Measurements from ENCODE around the gene AATK.
A peak's percentile ranks its signal among the peaks of the same experiment; 100 is the strongest.
"Not testable (repeated sequence)": the region's sequence is repeated elsewhere in the genome, so short reads cannot be mapped to it uniquely, and the experiment has no call there.

The AATK gene

DNA sequence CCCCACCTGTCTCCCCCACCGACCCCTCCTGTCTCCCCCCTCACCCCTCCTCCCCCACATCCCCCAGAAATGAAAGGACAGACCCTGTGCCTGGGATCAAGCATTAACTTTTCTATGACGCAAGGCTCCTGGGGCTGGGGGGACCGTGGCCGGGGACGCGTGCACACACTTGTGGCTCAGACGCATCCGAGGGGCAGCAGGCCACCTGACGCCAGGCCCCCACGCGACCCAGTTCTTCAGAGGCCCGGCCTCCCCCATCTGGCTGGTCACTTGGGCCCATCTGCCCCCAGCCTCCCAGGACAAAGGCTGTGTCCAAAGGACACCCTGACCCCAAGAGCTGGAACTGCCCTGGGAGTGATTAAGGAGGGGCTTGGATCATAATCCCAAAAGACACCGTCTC is 14.7 kb downstream of the AATK start:
- no peaks in the 10 kb centered on the region for H3K4me1 Mint-ChIP-seq
- peaks cover 27% of the 10 kb centered on the region for H3K27me3 Mint-ChIP-seq (ENCODE audit: low read depth, poor library complexity)
- no peak overlapping the region for H3K4me3 Mint-ChIP-seq
- no peak for DNase-seq
- TF ChIP-seq, protein P1, sequence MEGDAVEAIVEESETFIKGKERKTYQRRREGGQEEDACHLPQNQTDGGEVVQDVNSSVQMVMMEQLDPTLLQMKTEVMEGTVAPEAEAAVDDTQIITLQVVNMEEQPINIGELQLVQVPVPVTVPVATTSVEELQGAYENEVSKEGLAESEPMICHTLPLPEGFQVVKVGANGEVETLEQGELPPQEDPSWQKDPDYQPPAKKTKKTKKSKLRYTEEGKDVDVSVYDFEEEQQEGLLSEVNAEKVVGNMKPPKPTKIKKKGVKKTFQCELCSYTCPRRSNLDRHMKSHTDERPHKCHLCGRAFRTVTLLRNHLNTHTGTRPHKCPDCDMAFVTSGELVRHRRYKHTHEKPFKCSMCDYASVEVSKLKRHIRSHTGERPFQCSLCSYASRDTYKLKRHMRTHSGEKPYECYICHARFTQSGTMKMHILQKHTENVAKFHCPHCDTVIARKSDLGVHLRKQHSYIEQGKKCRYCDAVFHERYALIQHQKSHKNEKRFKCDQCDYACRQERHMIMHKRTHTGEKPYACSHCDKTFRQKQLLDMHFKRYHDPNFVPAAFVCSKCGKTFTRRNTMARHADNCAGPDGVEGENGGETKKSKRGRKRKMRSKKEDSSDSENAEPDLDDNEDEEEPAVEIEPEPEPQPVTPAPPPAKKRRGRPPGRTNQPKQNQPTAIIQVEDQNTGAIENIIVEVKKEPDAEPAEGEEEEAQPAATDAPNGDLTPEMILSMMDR (IDR thresholded peaks at IDR 0.05): no peak
- H3K36me3 Mint-ChIP-seq (ENCODE audit: low read depth): no peaks in the 10 kb centered on the region
- no peaks in the 10 kb centered on the region for H3K9me3 Mint-ChIP-seq
- no peak overlapping the region for H3K27ac Mint-ChIP-seq

DNA sequence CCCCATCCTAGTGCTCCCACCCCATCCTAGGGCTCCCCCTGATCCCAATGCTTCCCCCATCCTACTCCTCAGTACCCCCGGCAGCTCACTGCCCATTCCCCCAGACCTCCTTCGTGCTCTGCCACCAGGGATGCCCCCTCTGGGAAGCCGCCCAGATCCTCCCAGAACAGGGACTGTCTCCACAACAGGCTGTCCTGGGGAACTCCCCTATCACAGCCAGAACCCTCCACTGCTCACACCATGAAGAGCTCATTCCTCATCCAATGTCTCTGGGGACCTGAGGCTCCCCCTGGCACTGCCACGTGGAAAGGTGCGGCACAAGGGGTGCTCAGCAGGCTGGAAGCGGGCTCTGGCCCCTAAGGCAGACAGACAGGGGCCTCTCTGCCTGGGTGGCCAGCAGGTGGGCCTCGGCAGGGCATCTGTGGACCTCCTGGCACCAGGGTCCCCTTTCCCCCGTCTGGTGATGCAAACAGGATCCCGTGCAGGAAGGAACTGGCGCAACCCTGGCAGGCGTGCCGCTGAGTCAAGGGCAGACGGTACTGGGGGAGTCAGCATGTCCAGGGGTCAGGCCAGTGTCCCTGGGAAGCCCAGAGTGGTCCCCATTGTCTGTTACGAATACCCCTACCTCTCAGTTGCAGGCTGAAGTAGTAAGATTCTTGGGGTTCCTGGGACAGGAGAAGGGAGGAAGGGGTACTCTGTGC is 15.5 kb downstream of the AATK start:
- no peak for DNase-seq
- no peaks in the 10 kb centered on the region for H3K36me3 Mint-ChIP-seq (ENCODE audit: low read depth)

GRCh38 chr17:81148986-81149533 is 17.0 kb downstream of the AATK start:
- DNase-seq: no peak
- no peaks in the 10 kb centered on the region for H3K4me1 Mint-ChIP-seq
- no peaks in the 10 kb centered on the region for H3K36me3 Mint-ChIP-seq (ENCODE audit: low read depth)
- H3K9me3 Mint-ChIP-seq: no peaks in the 10 kb centered on the region
- H3K4me3 Mint-ChIP-seq: no peak overlapping the region
- H3K27ac Mint-ChIP-seq: no peak overlapping the region
- TF ChIP-seq, protein P1 (IDR thresholded peaks at IDR 0.05): no peak
- peaks cover 26% of the 10 kb centered on the region for H3K27me3 Mint-ChIP-seq (ENCODE audit: low read depth, poor library complexity)

More for the DNA sequence above, 15.5 kb downstream of the AATK start:
- Mint-ChIP-seq H3K4me3 (no peak overlapping the region), H3K27me3 (ENCODE audit: low read depth, poor library complexity) (peaks cover 24% of the 10 kb centered on the region), H3K4me1 (no peaks in the 10 kb centered on the region), H3K27ac (no peak overlapping the region), H3K9me3 (no peaks in the 10 kb centered on the region)
- TF ChIP-seq, protein P1 (IDR thresholded peaks at IDR 0.05): no peak

- H3K9me3 Mint-ChIP-seq: no peaks in the 10 kb centered on the region
- peak overlapping the region; percentile 45 for H3K27ac Mint-ChIP-seq
- TF ChIP-seq, protein P1 (IDR thresholded peaks at IDR 0.05): no peak
- H3K4me3 Mint-ChIP-seq: no peak overlapping the region
- H3K27me3 Mint-ChIP-seq (ENCODE audit: low read depth, poor library complexity): peaks cover 26% of the 10 kb centered on the region
- no peaks in the 10 kb centered on the region for H3K36me3 Mint-ChIP-seq (ENCODE audit: low read depth)
- H3K4me1 Mint-ChIP-seq: no peaks in the 10 kb centered on the region
- DNase-seq: no peak
Measured at GRCh38 chr17:81148571-81148970, 17.4 kb downstream of the AATK start.

DNA sequence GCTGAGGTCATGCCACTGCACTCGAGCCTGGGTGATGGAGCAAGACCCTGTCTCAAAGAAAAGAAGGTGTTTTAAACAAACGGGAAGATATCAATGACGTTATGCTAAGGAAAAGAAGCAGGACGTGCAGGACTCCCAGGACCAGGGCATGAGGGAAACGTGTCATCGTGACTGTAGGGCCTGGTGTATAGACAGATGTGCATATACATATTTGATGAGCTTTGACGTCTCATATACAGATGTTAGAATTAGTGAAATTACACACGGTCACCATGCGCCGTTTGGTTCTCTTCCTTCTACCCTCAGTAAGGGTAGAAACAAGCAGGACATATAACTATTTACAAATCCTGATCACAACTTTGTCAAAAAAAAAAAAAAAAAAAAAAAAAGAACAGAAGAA is 18.3 kb downstream of the AATK start:
- TF ChIP-seq, protein P1 (IDR thresholded peaks at IDR 0.05): no peak
- no peaks in the 10 kb centered on the region for H3K9me3 Mint-ChIP-seq
- H3K36me3 Mint-ChIP-seq (ENCODE audit: low read depth): no peaks in the 10 kb centered on the region
- H3K4me1 Mint-ChIP-seq: no peaks in the 10 kb centered on the region
- no peak for DNase-seq
- H3K27ac Mint-ChIP-seq: no peak overlapping the region
- no peak overlapping the region for H3K4me3 Mint-ChIP-seq
- H3K27me3 Mint-ChIP-seq (ENCODE audit: low read depth, poor library complexity): peaks cover 19% of the 10 kb centered on the region

- peaks cover 13% of the 10 kb centered on the region for H3K27me3 Mint-ChIP-seq (ENCODE audit: low read depth, poor library complexity)
- H3K27ac Mint-ChIP-seq; H3K4me1 Mint-ChIP-seq; H3K4me3 Mint-ChIP-seq; H3K36me3 Mint-ChIP-seq (ENCODE audit: low read depth); DNase-seq; H3K9me3 Mint-ChIP-seq: not testable (repeated sequence)
Measured at GRCh38 chr17:81146208-81146607, 19.8 kb downstream of the AATK start.
